HepG2 (cell line): ENCODE data around the gene MXD3. TPM values are rescaled to one million over a fixed set of nuclear protein-coding genes. Genes with fewer than 3 reads are reported as not detected.

Experiments used
- ATAC-seq: fragments of 200-7000 bp; cut with Tn5 transposase; 3 replicates; pipeline ENCODE4 v1.9.1; 2020; ENCODE audit warnings: mild to moderate bottlenecking, moderate library complexity
- BruUV-seq: library from RNA; stranded (reverse); fragments of 400-500 nt; replicated peaks from 2 replicates; lab custom pipeline; 2021; lab: Mats Ljungman, UMichigan
- CTCF ChIA-PET: fragments of 300-600 bp; formaldehyde crosslinking; extraction: SDS; loops from one replicate; lab custom pipeline; 2021; ENCODE audit warnings: low total read pairs, inconsistent platforms, low intra/inter-chr PET ratio; lab: Yijun Ruan, JAX
- POLR2A ChIA-PET: fragments of 350-600 bp; sonication (Branson Sonifier 250); formaldehyde crosslinking; loops from one replicate; lab custom pipeline; 2020; ENCODE audit warnings: antibody characterized with exemption, inconsistent platforms; lab: Yijun Ruan, JAX
- DNase-seq: peaks from one replicate; pipeline ENCODE4 v3.0.0-alpha.2; 2015; ENCODE audit warnings: low spot score
- FAIRE-seq: peaks from 3 replicates; lab custom pipeline; 2011; peaks lifted over from hg19 to GRCh38; lab: Jason Lieb, UNC
- H2AFZ ChIP-seq: one replicate; pipeline ENCODE4 v1.6.1; 2011; ENCODE audit warnings: low read length, inconsistent platforms
- H3K27ac ChIP-seq: fragments of 300-600 bp; 3 replicates; pipeline ENCODE4 v1.8.0; 2011; ENCODE audit warnings: mixed run types, mild to moderate bottlenecking, mixed read lengths, low read length, inconsistent platforms; ENCODE audit not compliant: insufficient read depth; ENCODE audit errors: extremely low read length
- H3K27me3 ChIP-seq, 2 experiments: fragments of 200-600 bp in 1 of 2; 2 replicates in 1 of 2; 3 replicates in 1 of 2; pipeline versions ENCODE4 v1.6.0 to v1.8.0; 2011; ENCODE audit warnings: low read length in 2 of 2, mild to moderate bottlenecking in 2 of 2, moderate library complexity in 2 of 2, inconsistent platforms in 1 of 2; ENCODE audit not compliant: insufficient read depth in 2 of 2, control insufficient read depth in 1 of 2
- H3K36me3 ChIP-seq, 2 experiments: fragments of 200-600 bp in 1 of 2; replicated peaks in 1 of 2; 2 replicates in 1 of 2; 3 replicates in 1 of 2; pipeline versions ENCODE4 v1.5.1 to v1.8.0; 2011; ENCODE audit warnings: low read length in 2 of 2, inconsistent platforms in 1 of 2; ENCODE audit not compliant: insufficient read depth in 2 of 2, control insufficient read depth in 1 of 2
- H3K4me1 ChIP-seq: 2 replicates; pipeline ENCODE4 v1.5.1; 2012; ENCODE audit warnings: low read length, inconsistent platforms; ENCODE audit not compliant: insufficient read depth
- H3K4me2 ChIP-seq: 2 replicates; pipeline ENCODE4 v1.6.0; 2011; ENCODE audit warnings: low read depth, low read length, inconsistent platforms
- H3K4me3 ChIP-seq, 3 experiments: fragments of 200-600 bp in 1 of 3; sonication (generic), shearing (Covaris generic) in 1 of 3; replicated peaks in 1 of 3; 2 replicates each; pipeline ENCODE4 v1.5.1; 2011 to 2016; ENCODE audit warnings: low read length in 3 of 3, inconsistent platforms in 2 of 3, low read depth in 2 of 3, mild to moderate bottlenecking in 2 of 3, control low read depth in 1 of 3, mixed read lengths in 1 of 3; ENCODE audit not compliant: insufficient read depth in 1 of 3
- H3K79me2 ChIP-seq: one replicate; pipeline ENCODE4 v1.6.1; 2011; ENCODE audit warnings: low read length, inconsistent platforms; ENCODE audit not compliant: insufficient read depth
- H3K9ac ChIP-seq: 2 replicates; pipeline ENCODE4 v1.6.0; 2011; ENCODE audit warnings: mild to moderate bottlenecking, low read depth, low read length, inconsistent platforms; ENCODE audit not compliant: insufficient read depth
- H3K9me3 ChIP-seq: 2 replicates; pipeline ENCODE4 v1.5.1; 2012; ENCODE audit warnings: mild to moderate bottlenecking, low read length
- H4K20me1 ChIP-seq: 2 replicates; pipeline ENCODE4 v1.6.0; 2011; ENCODE audit warnings: inconsistent platforms, mild to moderate bottlenecking, low read length, moderate library complexity; ENCODE audit not compliant: insufficient read depth
- ADNP ChIP-seq: sonication (generic); formaldehyde crosslinking; IDR thresholded peaks from 2 replicates; pipeline ENCODE4 v1.4.0; 2020; ENCODE audit warnings: missing genetic modification reagents
- CAMTA2 ChIP-seq: sonication (generic); formaldehyde crosslinking; IDR thresholded peaks from 2 replicates; pipeline ENCODE4 v1.4.0; 2020; ENCODE audit warnings: mild to moderate bottlenecking, missing genetic modification reagents, borderline replicate concordance
- ETV6 ChIP-seq: sonication (generic); formaldehyde crosslinking; conservative IDR thresholded peaks from 2 replicates; pipeline ENCODE4 v1.4.0; 2020; ENCODE audit warnings: missing genetic modification reagents
- MLLT10 ChIP-seq: sonication (generic); formaldehyde crosslinking; IDR thresholded peaks from 2 replicates; pipeline ENCODE4 v1.4.0; 2020; ENCODE audit warnings: missing genetic modification reagents
- MTERF4 ChIP-seq: sonication (generic); formaldehyde crosslinking; IDR thresholded peaks from 2 replicates; pipeline ENCODE4 v1.8.0; 2023; ENCODE audit warnings: mild to moderate bottlenecking, missing genetic modification reagents
- SALL1 ChIP-seq: sonication (generic); formaldehyde crosslinking; IDR thresholded peaks from 2 replicates; pipeline ENCODE4 v1.8.0; 2022; ENCODE audit warnings: mild to moderate bottlenecking, missing genetic modification reagents
- TP53 ChIP-seq: sonication (generic); formaldehyde crosslinking; conservative IDR thresholded peaks from 2 replicates; pipeline ENCODE4 v1.4.0; 2020; ENCODE audit warnings: missing genetic modification reagents
- ZNF121 ChIP-seq: sonication (generic); formaldehyde crosslinking; IDR thresholded peaks from 2 replicates; pipeline ENCODE4 v1.5.0; 2020; ENCODE audit warnings: mild to moderate bottlenecking, missing genetic modification reagents
- ZNF468 ChIP-seq: sonication (generic); formaldehyde crosslinking; IDR thresholded peaks from 2 replicates; pipeline ENCODE4 v1.8.0; 2022; ENCODE audit warnings: mild to moderate bottlenecking, moderate library complexity, missing genetic modification reagents
- ZNF710 ChIP-seq: sonication (generic); formaldehyde crosslinking; IDR thresholded peaks from 2 replicates; pipeline ENCODE4 v1.5.0; 2020; ENCODE audit warnings: mild to moderate bottlenecking, missing genetic modification reagents, borderline replicate concordance
- ZNF781 ChIP-seq: sonication (generic); formaldehyde crosslinking; IDR thresholded peaks from 2 replicates; pipeline ENCODE4 v1.5.1; 2020; ENCODE audit warnings: borderline replicate concordance, mild to moderate bottlenecking, missing genetic modification reagents; ENCODE audit errors: not compliant biosample characterization
- ZSCAN25 ChIP-seq: sonication (generic); formaldehyde crosslinking; IDR thresholded peaks from 2 replicates; pipeline ENCODE4 v1.8.0; 2022; ENCODE audit warnings: mild to moderate bottlenecking, missing genetic modification reagents
- WGBS: methylation state at CpG from one replicate; pipeline ENCODE4 v1.1.6; 2017; ENCODE audit warnings: low lambda C conversion rate; 5-methylcytosine and 5-hydroxymethylcytosine counted together
- in situ Hi-C: cut with HindIII; loops from 2 replicates; pipeline ENCODE4 v1.10.0; 2017; ENCODE audit warnings: low pct_unique_long_range_greater_than_20kb; ENCODE audit not compliant: extremely low pct_ligation_motif_present
- intact Hi-C: fragments of 100-400 bp; cut with micrococcal nuclease; formaldehyde crosslinking; loops from one replicate; pipeline ENCODE4 v1.10.0; 2022; ENCODE audit not compliant: unreplicated experiment
- polyA plus RNA-seq, 8 experiments: library from polyadenylated mRNA; depleted of rRNA in 3 of 8; stranded (reverse) in 7 of 8; unstranded in 1 of 8; fragments of >200 nt; fragmentation: Illumina TruSeq in 4 of 8; extraction: Trizol in 4 of 8; gene quantifications; 2 replicates each; pipeline versions ENCODE4 v1.2.1 to v1.2.3, GENCODE V29; 2011 to 2016; ENCODE audit warnings: low read depth in 4 of 8, missing spikeins in 1 of 8, mixed read lengths in 1 of 8; ENCODE audit not compliant: insufficient read depth in 1 of 8
- total RNA-seq, 5 experiments: library from RNA; depleted of rRNA; stranded (reverse); fragments of >200 nt; fragmentation: Illumina TruSeq; extraction: Trizol; gene quantifications; 2 replicates each; pipeline ENCODE4 v1.2.3, GENCODE V29; 2016; ENCODE audit warnings: low read depth in 1 of 5
- TF ChIP-seq, protein P1 (sequence below), 2 experiments: sonication (generic) in 1 of 2; formaldehyde crosslinking in 1 of 2; IDR thresholded peaks; 2 replicates each; pipeline versions ENCODE4 v1.5.1 to v1.6.1; 2011 to 2020; ENCODE audit warnings: borderline replicate concordance in 1 of 2, low read depth in 1 of 2, low read length in 1 of 2, mild to moderate bottlenecking in 1 of 2, missing genetic modification reagents in 1 of 2, moderate library complexity in 1 of 2

The MXD3 gene
- total and polyA plus RNA-seq, 2 of the 13 experiments (the other 11 are each of a cell fraction or from before 2014, with no cell fraction given) = 10.5 to 12.8 TPM

GRCh38 chr5:177347699-177348098, 36.0 kb upstream of the MXD3 start:
- Histone ChIP-seq H3K4me2 (peak overlapping the region; percentile 36; the same call in 1 of the 2 replicates), H3K79me2 (peaks cover 70% of the 10 kb centered on the region), H3K36me3 (peaks cover 8 to 22% of the 10 kb centered on the region in 2 experiments), H3K4me1 (peaks cover 47% of the 10 kb centered on the region), H3K27ac (no peak overlapping the region)
- no TSS peak for BruUV-seq
- CTCF ChIA-PET = no interaction called here
- intact Hi-C loops = no loop called here
- 91% methylated on average over 4 of the region's 4 CpGs for WGBS
- DNase-seq (no peak), ATAC-seq (no peak)
- peak; percentile 91 for TF ChIP-seq ZNF121
- no peak for TF ChIP-seq ZNF781 (CRISPR knock-in tag)
- TF ChIP-seq, all 625 proteins: peak for 1
- POLR2A ChIA-PET = no interaction called here
- Histone ChIP-seq H3K4me3 (no peak overlapping the region), H3K9ac (peak overlapping the region; percentile 38; the same call in 1 of the 2 replicates), H4K20me1 (no peaks in the 10 kb centered on the region), H3K9me3 (no peaks in the 10 kb centered on the region), H2AFZ (no peak overlapping the region), H3K27me3 (no peaks in the 10 kb centered on the region; a peak in 1 of 5 replicates)
- FAIRE-seq = no peak
- in situ Hi-C loops = no loop called here

GRCh38 chr5:177346820-177347219, 35.1 kb upstream of the MXD3 start:
- FAIRE-seq (no peak), DNase-seq (no peak), ATAC-seq (no peak)
- Histone ChIP-seq H4K20me1 (no peaks in the 10 kb centered on the region), H3K36me3 (peaks cover 8 to 23% of the 10 kb centered on the region in 2 experiments), H3K27me3 (no peaks in the 10 kb centered on the region; a peak in 1 of 5 replicates), H2AFZ (no peak overlapping the region), H3K79me2 (peaks cover 75% of the 10 kb centered on the region), H3K27ac (no peak overlapping the region), H3K4me2 (peak overlapping the region; percentile 36), H3K4me3 (no peak overlapping the region), H3K4me1 (peaks cover 39% of the 10 kb centered on the region), H3K9me3 (no peaks in the 10 kb centered on the region), H3K9ac (peak overlapping the region; percentile 38; the same call in 1 of the 2 replicates)
- WGBS = 95% methylated on average over 4 of the region's 4 CpGs
- no TSS peak for BruUV-seq
- intact Hi-C loops = no loop called here
- ChIA-PET CTCF (no interaction called here), POLR2A (interaction anchor here (1.5 kb wide), 1 partner anchor 260 kb away, joined by 4 read pairs; the partner anchor contains the start of gene FGFR4)
- in situ Hi-C loops = no loop called here
- TF ChIP-seq MTERF4 (no peak), ZSCAN25 (no peak), ZNF710 (CRISPR knock-in tag) (no peak), CAMTA2 (CRISPR knock-in tag) (no peak), SALL1 (CRISPR knock-in tag) (no peak), TP53 (CRISPR knock-in tag) (no peak), ETV6 (CRISPR knock-in tag) (no peak), ADNP (CRISPR knock-in tag) (no peak), ZNF468 (CRISPR knock-in tag) (no peak), MLLT10 (CRISPR knock-in tag) (no peak)
- TF ChIP-seq, protein P1, sequence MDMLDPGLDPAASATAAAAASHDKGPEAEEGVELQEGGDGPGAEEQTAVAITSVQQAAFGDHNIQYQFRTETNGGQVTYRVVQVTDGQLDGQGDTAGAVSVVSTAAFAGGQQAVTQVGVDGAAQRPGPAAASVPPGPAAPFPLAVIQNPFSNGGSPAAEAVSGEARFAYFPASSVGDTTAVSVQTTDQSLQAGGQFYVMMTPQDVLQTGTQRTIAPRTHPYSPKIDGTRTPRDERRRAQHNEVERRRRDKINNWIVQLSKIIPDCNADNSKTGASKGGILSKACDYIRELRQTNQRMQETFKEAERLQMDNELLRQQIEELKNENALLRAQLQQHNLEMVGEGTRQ (IDR thresholded peaks at IDR 0.05; ENCODE audit: low read depth, low read length) = no peak
- TF ChIP-seq, protein P1 (CRISPR knock-in tag; IDR thresholded peaks at IDR 0.05; ENCODE audit: borderline replicate concordance) = no peak
